Vagina (tissue), 2 donors: ENCODE data around the gene AGBL4.

Source experiments
- POLR2A ChIP-seq, 2 donors: fragments of 450-650 bp; IDR thresholded peaks; one replicate each; pipeline ENCODE4 v1.6.1; 2017; ENCODE audit warnings: antibody characterized with exemption in 2 of 2, mild to moderate bottlenecking in 2 of 2, moderate library complexity in 2 of 2
- POLR2AphosphoS5 ChIP-seq, 2 donors: sonication (generic); formaldehyde crosslinking; IDR thresholded peaks; one replicate each; pipeline ENCODE4 v1.9.0; 2017; ENCODE audit warnings: antibody characterized with exemption in 2 of 2, mild to moderate bottlenecking in 2 of 2, low read depth in 1 of 2; ENCODE audit not compliant: insufficient read depth in 1 of 2
- TF ChIP-seq, protein P1 (sequence below), 3 experiments: fragments of 450-650 bp in 2 of 3; fragments of 200-600 bp in 1 of 3; sonication (generic) in 1 of 3; IDR thresholded peaks; one replicate each; pipeline ENCODE4 v1.5.1; 2017 to 2019; ENCODE audit warnings: antibody characterized with exemption in 3 of 3, mild to moderate bottlenecking in 2 of 3, moderate library complexity in 2 of 3

DNA sequence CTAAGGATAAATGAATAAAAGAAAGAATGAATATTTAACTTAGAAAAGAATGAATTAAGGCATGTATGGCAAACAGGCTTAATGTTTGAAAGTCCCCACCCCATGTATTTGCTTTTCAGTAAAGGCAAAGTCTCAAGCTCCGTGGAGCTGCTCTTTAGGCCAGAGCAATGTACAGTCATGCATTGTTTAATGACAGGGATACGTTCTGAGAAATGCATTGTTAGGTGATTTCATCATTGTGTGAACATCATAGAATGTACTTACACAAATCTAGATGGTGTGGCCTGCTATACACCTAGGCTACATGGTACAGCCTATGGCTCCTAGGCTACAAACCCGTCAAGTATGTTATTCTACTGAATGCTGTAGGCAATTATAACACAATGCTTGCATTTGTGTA, 1500.2 kb downstream of the AGBL4 start:
- TF ChIP-seq, protein P1, sequence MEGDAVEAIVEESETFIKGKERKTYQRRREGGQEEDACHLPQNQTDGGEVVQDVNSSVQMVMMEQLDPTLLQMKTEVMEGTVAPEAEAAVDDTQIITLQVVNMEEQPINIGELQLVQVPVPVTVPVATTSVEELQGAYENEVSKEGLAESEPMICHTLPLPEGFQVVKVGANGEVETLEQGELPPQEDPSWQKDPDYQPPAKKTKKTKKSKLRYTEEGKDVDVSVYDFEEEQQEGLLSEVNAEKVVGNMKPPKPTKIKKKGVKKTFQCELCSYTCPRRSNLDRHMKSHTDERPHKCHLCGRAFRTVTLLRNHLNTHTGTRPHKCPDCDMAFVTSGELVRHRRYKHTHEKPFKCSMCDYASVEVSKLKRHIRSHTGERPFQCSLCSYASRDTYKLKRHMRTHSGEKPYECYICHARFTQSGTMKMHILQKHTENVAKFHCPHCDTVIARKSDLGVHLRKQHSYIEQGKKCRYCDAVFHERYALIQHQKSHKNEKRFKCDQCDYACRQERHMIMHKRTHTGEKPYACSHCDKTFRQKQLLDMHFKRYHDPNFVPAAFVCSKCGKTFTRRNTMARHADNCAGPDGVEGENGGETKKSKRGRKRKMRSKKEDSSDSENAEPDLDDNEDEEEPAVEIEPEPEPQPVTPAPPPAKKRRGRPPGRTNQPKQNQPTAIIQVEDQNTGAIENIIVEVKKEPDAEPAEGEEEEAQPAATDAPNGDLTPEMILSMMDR (IDR thresholded peaks at IDR 0.05): no peak
- TF ChIP-seq POLR2A (IDR thresholded peaks at IDR 0.05) (no peak), POLR2AphosphoS5 (IDR thresholded peaks at IDR 0.05; ENCODE audit: insufficient read depth in 1 of 2, low read depth in 1 of 2) (no peak)
